D721Med (cell line): ENCODE data around the gene SPATA33.

ENCODE experiments used
- DNase-seq: peaks from one replicate; pipeline ENCODE4 v3.0.0; 2011; ENCODE audit warnings: low spot score; ENCODE audit not compliant: insufficient read length
- FAIRE-seq: peaks from 2 replicates; lab custom pipeline; 2011; peaks lifted over from hg19 to GRCh38; lab: Jason Lieb, UNC
- CTCF ChIP-seq: IDR thresholded peaks from 2 replicates; pipeline ENCODE4 v1.5.1; 2012; ENCODE audit warnings: mild to moderate bottlenecking, control low read depth; ENCODE audit not compliant: insufficient read depth; ENCODE audit errors: missing control alignments

SPATA33 gene

GRCh38 chr16:89645122-89645521, 12.5 kb upstream of the SPATA33 start:
- FAIRE-seq (no peak), DNase-seq (no peak)
- TF ChIP-seq CTCF = no peak

- no peak for DNase-seq
- no peak for FAIRE-seq
- no peak for TF ChIP-seq CTCF
Measured at GRCh38 chr16:89646270-89646669, 11.4 kb upstream of the SPATA33 start.

GRCh38 chr16:89646906-89647305, 10.7 kb upstream of the SPATA33 start:
- no peak for FAIRE-seq
- no peak for TF ChIP-seq CTCF
- DNase-seq = no peak

GRCh38 chr16:89651584-89651983, 6.1 kb upstream of the SPATA33 start:
- FAIRE-seq = no peak
- no peak for TF ChIP-seq CTCF
- DNase-seq = no peak

GRCh38 chr16:89653656-89654295, 3.9 kb upstream of the SPATA33 start:
- FAIRE-seq = no peak
- DNase-seq = no peak
- no peak for TF ChIP-seq CTCF

GRCh38 chr16:89655062-89655643, 2.5 kb upstream of the SPATA33 start:
- no peak for DNase-seq
- FAIRE-seq = no peak
- no peak for TF ChIP-seq CTCF

- no peak for DNase-seq
- TF ChIP-seq CTCF = no peak
- FAIRE-seq = no peak
Measured at GRCh38 chr16:89656435-89657121, 1.1 kb upstream of the SPATA33 start.
